Neural cell (in vitro differentiated cells): Measurements from ENCODE around the gene FABP7. TPM values are rescaled to one million over a fixed set of nuclear protein-coding genes. Genes with fewer than 3 reads are reported as not detected.

Source experiments
- H2AFZ ChIP-seq: fragments of 200-600, 300-800 bp; sonication (generic), shearing (Covaris generic); 2 replicates; pipeline ENCODE4 v1.6.0; 2014; ENCODE audit warnings: low read depth, mild to moderate bottlenecking, antibody characterized with exemption, low read length, moderate library complexity
- H3F3A ChIP-seq: fragments of 200-600 bp; shearing (Covaris generic); 2 replicates; pipeline ENCODE4 v1.6.1; 2016; ENCODE audit warnings: mild to moderate bottlenecking, moderate library complexity, mixed read lengths, antibody characterized with exemption, low read length; ENCODE audit not compliant: insufficient read depth, poor library complexity, severe bottlenecking
- H3K27ac ChIP-seq: fragments of 200-600, 300-800 bp; sonication (generic), shearing (Covaris generic); 2 replicates; pipeline ENCODE4 v1.5.1; 2014; ENCODE audit warnings: mild to moderate bottlenecking, low read length, moderate library complexity
- H3K27me3 ChIP-seq: fragments of 300-800, 200-600 bp; sonication (generic), shearing (Covaris generic); 2 replicates; pipeline ENCODE4 v1.6.0; 2014; ENCODE audit warnings: mild to moderate bottlenecking, low read depth, low read length, moderate library complexity; ENCODE audit not compliant: insufficient read depth
- H3K36me3 ChIP-seq: fragments of 300-800, 200-600 bp; sonication (generic), shearing (Covaris generic); 2 replicates; pipeline ENCODE4 v1.5.1; 2014; ENCODE audit warnings: mild to moderate bottlenecking, antibody characterized with exemption, low read length, moderate library complexity; ENCODE audit not compliant: insufficient read depth
- H3K4me2 ChIP-seq: fragments of 300-800, 200-600 bp; sonication (generic), shearing (Covaris generic); 2 replicates; pipeline ENCODE4 v1.6.0; 2014; ENCODE audit warnings: mild to moderate bottlenecking, low read length
- H3K4me3 ChIP-seq: fragments of 300-800, 200-600 bp; sonication (generic), shearing (Covaris generic); 2 replicates; pipeline ENCODE4 v1.5.1; 2014; ENCODE audit warnings: mild to moderate bottlenecking, low read length, moderate library complexity
- H3K79me2 ChIP-seq: fragments of 200-600 bp; shearing (Covaris generic); replicated peaks from 2 replicates; pipeline ENCODE4 v1.6.0; 2014; ENCODE audit warnings: mild to moderate bottlenecking, low read length, moderate library complexity; ENCODE audit not compliant: insufficient read depth
- H3K9ac ChIP-seq: fragments of 300-800, 200-600 bp; sonication (generic), shearing (Covaris generic); 2 replicates; pipeline ENCODE4 v1.6.1; 2016; ENCODE audit warnings: mild to moderate bottlenecking, low read length, mixed read lengths
- H3K9me2 ChIP-seq: fragments of 200-600 bp; shearing (Covaris generic); 2 replicates; pipeline ENCODE4 v1.6.1; 2016; ENCODE audit warnings: mild to moderate bottlenecking, low read length, mixed read lengths; ENCODE audit not compliant: insufficient read depth
- H3K9me3 ChIP-seq: fragments of 200-600, 300-800 bp; sonication (generic), shearing (Covaris generic); 2 replicates; pipeline ENCODE4 v1.6.1; 2016; ENCODE audit warnings: mild to moderate bottlenecking, mixed run types, low read length, moderate library complexity, mixed read lengths
- H4K20me1 ChIP-seq: fragments of 200-600 bp; shearing (Covaris generic); 2 replicates; pipeline ENCODE4 v1.6.1; 2016; ENCODE audit warnings: mild to moderate bottlenecking, mixed run types; ENCODE audit not compliant: insufficient read depth
- EP300 ChIP-seq: fragments of 450-650 bp; conservative IDR thresholded peaks from 2 replicates; pipeline ENCODE4 v1.6.1; 2014; ENCODE audit warnings: antibody characterized with exemption, mild to moderate bottlenecking, moderate library complexity; ENCODE audit not compliant: poor library complexity, severe bottlenecking
- EZH2 ChIP-seq: fragments of 200-600, 300-800 bp; shearing (Covaris generic), sonication (generic); IDR thresholded peaks from 2 replicates; pipeline ENCODE4 v1.6.1; 2014; ENCODE audit warnings: antibody characterized with exemption, low read length, borderline replicate concordance, mild to moderate bottlenecking; ENCODE audit not compliant: insufficient read depth, poor library complexity, severe bottlenecking
- MXI1 ChIP-seq: fragments of 450-650 bp; conservative IDR thresholded peaks from 2 replicates; pipeline ENCODE4 v1.6.1; 2014; ENCODE audit warnings: antibody characterized with exemption, mild to moderate bottlenecking; ENCODE audit not compliant: poor library complexity, severe bottlenecking
- POLR2AphosphoS5 ChIP-seq: IDR thresholded peaks from 2 replicates; pipeline ENCODE4 v1.6.1; 2012
- RAD21 ChIP-seq: fragments of 450-650 bp; conservative IDR thresholded peaks from 2 replicates; pipeline ENCODE4 v1.6.1; 2014; ENCODE audit warnings: antibody characterized with exemption, mild to moderate bottlenecking, moderate library complexity
- REST ChIP-seq: IDR thresholded peaks from 2 replicates; pipeline ENCODE4 v1.6.1; 2012; ENCODE audit warnings: borderline replicate concordance
- SMC3 ChIP-seq: fragments of 450-650 bp; conservative IDR thresholded peaks from 2 replicates; pipeline ENCODE4 v1.6.1; 2014; ENCODE audit warnings: antibody characterized with exemption, mild to moderate bottlenecking, moderate library complexity; ENCODE audit not compliant: poor library complexity
- TAF1 ChIP-seq: IDR thresholded peaks from 2 replicates; pipeline ENCODE4 v1.6.1; 2012; ENCODE audit warnings: low read depth
- polyA plus RNA-seq: library from polyadenylated mRNA; depleted of rRNA; stranded (reverse); fragments of >200 nt; gene quantifications from 2 replicates; pipeline ENCODE4 v1.2.3, GENCODE V29; 2014
- TF ChIP-seq, protein P1 (sequence below): fragments of 450-650 bp; IDR thresholded peaks from 2 replicates; pipeline ENCODE4 v1.5.1; 2014; ENCODE audit warnings: antibody characterized with exemption, mild to moderate bottlenecking, moderate library complexity; ENCODE audit not compliant: poor library complexity, severe bottlenecking

The FABP7 gene
- polyA plus RNA-seq, 1 donor from 2014 or later = 37.2 TPM

DNA sequence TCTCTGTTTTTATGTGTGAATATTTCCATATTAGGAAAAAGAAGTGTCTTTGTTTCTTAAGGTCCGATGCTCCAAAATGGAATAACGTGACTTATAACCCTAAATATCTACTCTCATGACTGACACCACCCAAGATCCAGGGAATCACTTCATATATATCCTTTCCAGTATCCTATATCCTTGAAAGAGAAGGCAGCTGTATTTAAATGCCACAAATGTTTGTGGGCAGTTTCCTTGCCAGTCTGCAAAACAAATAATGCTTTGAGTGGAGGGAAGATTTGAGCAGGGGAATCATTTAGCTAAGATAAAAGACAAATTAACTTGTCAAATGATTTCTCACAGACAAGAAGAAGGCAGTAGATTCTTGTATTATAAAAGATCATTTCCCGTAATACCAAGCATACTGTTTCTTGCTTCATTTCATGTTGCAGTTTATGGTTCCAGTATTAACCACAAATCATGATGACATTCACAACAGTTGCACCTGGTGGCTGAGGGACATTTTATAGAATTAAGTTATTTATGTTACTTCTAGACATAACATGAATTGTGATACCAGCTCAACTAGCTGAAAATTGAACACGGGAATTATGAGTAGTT, 30.0 kb upstream of the FABP7 start:
- Histone ChIP-seq H3K9me2 (no peaks in the 10 kb centered on the region), H3F3A (no peaks in the 10 kb centered on the region), H3K36me3 (no peaks in the 10 kb centered on the region), H4K20me1 (no peaks in the 10 kb centered on the region), H3K4me2 (no peak overlapping the region), H3K27ac (no peak overlapping the region), H3K4me3 (no peak overlapping the region), H3K27me3 (no peaks in the 10 kb centered on the region), H3K9me3 (no peaks in the 10 kb centered on the region), H3K9ac (no peak overlapping the region), H3K79me2 (no peaks in the 10 kb centered on the region), H2AFZ (no peak overlapping the region)
- no peak for TF ChIP-seq SMC3
- no peak for TF ChIP-seq POLR2AphosphoS5
- no peak for TF ChIP-seq EP300
- no peak for TF ChIP-seq MXI1
- TF ChIP-seq RAD21 = no peak
- no peak for TF ChIP-seq TAF1
- no peak for TF ChIP-seq EZH2
- TF ChIP-seq, protein P1, sequence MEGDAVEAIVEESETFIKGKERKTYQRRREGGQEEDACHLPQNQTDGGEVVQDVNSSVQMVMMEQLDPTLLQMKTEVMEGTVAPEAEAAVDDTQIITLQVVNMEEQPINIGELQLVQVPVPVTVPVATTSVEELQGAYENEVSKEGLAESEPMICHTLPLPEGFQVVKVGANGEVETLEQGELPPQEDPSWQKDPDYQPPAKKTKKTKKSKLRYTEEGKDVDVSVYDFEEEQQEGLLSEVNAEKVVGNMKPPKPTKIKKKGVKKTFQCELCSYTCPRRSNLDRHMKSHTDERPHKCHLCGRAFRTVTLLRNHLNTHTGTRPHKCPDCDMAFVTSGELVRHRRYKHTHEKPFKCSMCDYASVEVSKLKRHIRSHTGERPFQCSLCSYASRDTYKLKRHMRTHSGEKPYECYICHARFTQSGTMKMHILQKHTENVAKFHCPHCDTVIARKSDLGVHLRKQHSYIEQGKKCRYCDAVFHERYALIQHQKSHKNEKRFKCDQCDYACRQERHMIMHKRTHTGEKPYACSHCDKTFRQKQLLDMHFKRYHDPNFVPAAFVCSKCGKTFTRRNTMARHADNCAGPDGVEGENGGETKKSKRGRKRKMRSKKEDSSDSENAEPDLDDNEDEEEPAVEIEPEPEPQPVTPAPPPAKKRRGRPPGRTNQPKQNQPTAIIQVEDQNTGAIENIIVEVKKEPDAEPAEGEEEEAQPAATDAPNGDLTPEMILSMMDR = no peak
- no peak for TF ChIP-seq REST

GRCh38 chr6:122751326-122751725, 28.2 kb upstream of the FABP7 start:
- no peak overlapping the region for H3K4me3 ChIP-seq
- no peak overlapping the region for H3K27ac ChIP-seq
- no peaks in the 10 kb centered on the region for H3K36me3 ChIP-seq
- no peak overlapping the region for H3K9ac ChIP-seq
- H2AFZ ChIP-seq = no peak overlapping the region
- no peaks in the 10 kb centered on the region for H3K79me2 ChIP-seq
- H3F3A ChIP-seq = no peaks in the 10 kb centered on the region
- H3K9me2 ChIP-seq = no peaks in the 10 kb centered on the region
- H3K9me3 ChIP-seq = no peaks in the 10 kb centered on the region
- no peak for TF ChIP-seq REST
- no peak for TF ChIP-seq TAF1
- TF ChIP-seq EP300 = no peak
- TF ChIP-seq RAD21 = no peak
- TF ChIP-seq POLR2AphosphoS5 = no peak
- TF ChIP-seq MXI1 = no peak
- no peak for TF ChIP-seq EZH2
- TF ChIP-seq, protein P1 = no peak
- TF ChIP-seq SMC3 = no peak
- no peak overlapping the region for H3K4me2 ChIP-seq
- H4K20me1 ChIP-seq = no peaks in the 10 kb centered on the region
- H3K27me3 ChIP-seq = no peaks in the 10 kb centered on the region
